ENCODE measurements around the gene MED10.

DNA sequence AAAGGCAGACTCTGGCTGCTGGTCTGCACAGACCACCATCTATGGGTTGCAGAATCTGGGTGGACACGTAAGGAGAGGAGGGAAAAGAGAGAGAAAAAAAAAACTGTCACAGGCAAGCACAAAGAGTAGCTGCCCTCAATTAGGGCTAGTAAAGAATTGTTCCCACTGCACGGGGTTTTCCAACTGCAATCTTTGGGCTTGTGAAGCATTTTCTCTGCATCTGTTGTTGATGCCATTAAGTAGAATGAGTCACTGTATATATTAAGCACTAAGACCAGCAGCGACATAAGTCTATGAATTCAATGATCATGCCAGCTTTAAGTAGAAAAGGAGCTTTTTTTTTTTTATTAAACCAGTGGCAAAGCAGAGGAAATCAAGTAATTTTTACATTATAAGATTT, 40.2 kb downstream of the MED10 start:
- TF ChIP-seq, protein P1, sequence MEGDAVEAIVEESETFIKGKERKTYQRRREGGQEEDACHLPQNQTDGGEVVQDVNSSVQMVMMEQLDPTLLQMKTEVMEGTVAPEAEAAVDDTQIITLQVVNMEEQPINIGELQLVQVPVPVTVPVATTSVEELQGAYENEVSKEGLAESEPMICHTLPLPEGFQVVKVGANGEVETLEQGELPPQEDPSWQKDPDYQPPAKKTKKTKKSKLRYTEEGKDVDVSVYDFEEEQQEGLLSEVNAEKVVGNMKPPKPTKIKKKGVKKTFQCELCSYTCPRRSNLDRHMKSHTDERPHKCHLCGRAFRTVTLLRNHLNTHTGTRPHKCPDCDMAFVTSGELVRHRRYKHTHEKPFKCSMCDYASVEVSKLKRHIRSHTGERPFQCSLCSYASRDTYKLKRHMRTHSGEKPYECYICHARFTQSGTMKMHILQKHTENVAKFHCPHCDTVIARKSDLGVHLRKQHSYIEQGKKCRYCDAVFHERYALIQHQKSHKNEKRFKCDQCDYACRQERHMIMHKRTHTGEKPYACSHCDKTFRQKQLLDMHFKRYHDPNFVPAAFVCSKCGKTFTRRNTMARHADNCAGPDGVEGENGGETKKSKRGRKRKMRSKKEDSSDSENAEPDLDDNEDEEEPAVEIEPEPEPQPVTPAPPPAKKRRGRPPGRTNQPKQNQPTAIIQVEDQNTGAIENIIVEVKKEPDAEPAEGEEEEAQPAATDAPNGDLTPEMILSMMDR (conservative IDR thresholded peaks at IDR 0.05): no peak
- no peak for TF ChIP-seq EZH2 (IDR thresholded peaks at IDR 0.05; ENCODE audit: low read depth)

Data from PC-9 (cell line).